K562 (cell line): ENCODE results near the gene DIAPH3. TPM values are rescaled to one million over a fixed set of nuclear protein-coding genes. Genes with fewer than 3 reads are reported as not detected.
A peak's percentile ranks its signal among the peaks of the same experiment; 100 is the strongest.

Experiments
- ATAC-seq: fragments of 200-7000 bp; cut with Tn5 transposase; 3 replicates; pipeline ENCODE4 v1.9.1; 2020; ENCODE audit warnings: moderate library complexity
- BruUV-seq: library from RNA; stranded (reverse); fragments of 400-500 nt; replicated peaks from 2 replicates; lab custom pipeline; 2021; lab: Mats Ljungman, UMichigan
- CTCF ChIA-PET: fragments of 300-600 bp; formaldehyde crosslinking; extraction: SDS; loops from one replicate; lab custom pipeline; 2021; ENCODE audit warnings: low intra/inter-chr PET ratio; lab: Yijun Ruan, JAX
- POLR2A ChIA-PET: fragments of 300-600, 350-650 bp; sonication (Branson Sonifier 250); formaldehyde crosslinking; extraction: SDS; loops from one replicate; lab custom pipeline; 2021; ENCODE audit warnings: antibody characterized with exemption, inconsistent platforms; lab: Yijun Ruan, JAX
- DNase-seq, 4 experiments: peaks; one replicate each; pipeline versions ENCODE4 v3.0.0 to v3.0.0-alpha.2; 2011 to 2018; ENCODE audit warnings: low spot score in 3 of 4, mixed read lengths in 3 of 4; ENCODE audit errors: extremely low read depth in 1 of 4
- FAIRE-seq: peaks from 2 replicates; lab custom pipeline; 2011; peaks lifted over from hg19 to GRCh38; lab: Jason Lieb, UNC
- H2AFZ ChIP-seq: 2 replicates; pipeline ENCODE4 v1.6.0; 2011; ENCODE audit warnings: low read depth, low read length, control low read depth, inconsistent platforms
- H3K27ac ChIP-seq: fragments of 200-600 bp; 3 replicates; pipeline ENCODE4 v1.8.0; 2011; ENCODE audit warnings: low read depth, mild to moderate bottlenecking, control low read depth, inconsistent platforms, low read length, moderate library complexity, mixed read lengths; ENCODE audit errors: extremely low read depth
- H3K27me3 ChIP-seq, 2 experiments: fragments of 300-600 bp in 1 of 2; 2 replicates in 1 of 2; 3 replicates in 1 of 2; pipeline versions ENCODE4 v1.6.0 to v1.8.0; 2011; ENCODE audit warnings: inconsistent platforms in 2 of 2, low read length in 2 of 2, mild to moderate bottlenecking in 1 of 2, mixed read lengths in 1 of 2, moderate library complexity in 1 of 2; ENCODE audit not compliant: control insufficient read depth in 2 of 2, insufficient read depth in 2 of 2
- H3K36me3 ChIP-seq: fragments of 300-600 bp; 3 replicates; pipeline ENCODE4 v1.8.0; 2011; ENCODE audit warnings: mild to moderate bottlenecking, low read length, inconsistent platforms; ENCODE audit not compliant: control insufficient read depth, insufficient read depth
- H3K4me1 ChIP-seq, 2 experiments: fragments of 200-600 bp in 1 of 2; replicated peaks in 1 of 2; 2 replicates in 1 of 2; 3 replicates in 1 of 2; pipeline versions ENCODE4 v1.5.1 to v1.8.0; 2011; ENCODE audit warnings: inconsistent platforms in 2 of 2, low read length in 2 of 2, mild to moderate bottlenecking in 1 of 2, mixed read lengths in 1 of 2, moderate library complexity in 1 of 2; ENCODE audit not compliant: control insufficient read depth in 2 of 2, insufficient read depth in 2 of 2
- H3K4me2 ChIP-seq: 2 replicates; pipeline ENCODE4 v1.6.1; 2011; ENCODE audit warnings: low read length, control low read depth, inconsistent platforms, mixed read lengths; ENCODE audit not compliant: insufficient read depth
- H3K4me3 ChIP-seq: fragments of 200-600 bp; sonication (generic), shearing (Covaris generic); 2 replicates; pipeline ENCODE4 v1.5.1; 2016; ENCODE audit warnings: control low read depth, inconsistent platforms
- H3K79me2 ChIP-seq: fragments of 200-600 bp; 3 replicates; pipeline ENCODE4 v1.8.0; 2011; ENCODE audit warnings: low read length, inconsistent platforms; ENCODE audit not compliant: control insufficient read depth, insufficient read depth
- H3K9ac ChIP-seq, 2 experiments: 2 replicates each; pipeline versions ENCODE4 v1.6.0 to v1.6.1; 2011; ENCODE audit warnings: low read depth in 2 of 2, low read length in 2 of 2, control low read depth in 1 of 2, inconsistent platforms in 1 of 2, mild to moderate bottlenecking in 1 of 2, mixed read lengths in 1 of 2; ENCODE audit not compliant: insufficient read depth in 1 of 2
- H3K9me1 ChIP-seq: one replicate; pipeline ENCODE4 v1.6.0; 2011; ENCODE audit warnings: inconsistent platforms, mild to moderate bottlenecking, low read length, moderate library complexity; ENCODE audit not compliant: control insufficient read depth, insufficient read depth
- H3K9me3 ChIP-seq: replicated peaks from 2 replicates; pipeline ENCODE4 v1.5.1; 2011; ENCODE audit warnings: low read depth, low read length, inconsistent platforms; ENCODE audit not compliant: control insufficient read depth, insufficient read depth
- H4K20me1 ChIP-seq: replicated peaks from 2 replicates; pipeline ENCODE4 v1.6.1; 2011; ENCODE audit warnings: low read length, inconsistent platforms, mixed read lengths; ENCODE audit not compliant: control insufficient read depth, insufficient read depth
- SMC3 ChIP-seq: conservative IDR thresholded peaks from 2 replicates; pipeline ENCODE4 v1.6.1; 2011; ENCODE audit warnings: low read depth, low read length, improper control_type of control experiment; ENCODE audit not compliant: insufficient read depth
- SPI1 ChIP-seq: IDR thresholded peaks from 2 replicates; pipeline ENCODE4 v1.6.1; 2011; ENCODE audit warnings: low read depth, low read length, control low read depth, borderline replicate concordance
- ZNF384 ChIP-seq: IDR thresholded peaks from 2 replicates; pipeline ENCODE4 v1.6.1; 2012; ENCODE audit warnings: low read depth, low read length, improper control_type of control experiment
- in situ Hi-C: fragments of 300-500 bp; cut with MboI; formaldehyde crosslinking; loops from 4 replicates; pipeline ENCODE4 v1.15.0; 2018; ENCODE audit warnings: inconsistent platforms, mixed read lengths
- intact Hi-C: fragments of 100-400 bp; cut with micrococcal nuclease; formaldehyde crosslinking; loops from 2 replicates; pipeline ENCODE4 v1.14.2; 2022
- polyA plus RNA-seq, 8 experiments: library from polyadenylated mRNA; depleted of rRNA in 4 of 8; stranded (reverse) in 5 of 8; unstranded in 3 of 8; fragments of >200 nt; fragmentation: Nextera tagmentation in 2 of 8; fragmentation: Illumina TruSeq in 1 of 8; extraction: Ambion mirVana in 2 of 8; extraction: Trizol in 1 of 8; gene quantifications; 2 replicates each; pipeline versions ENCODE4 v1.2.1 to v1.2.3, GENCODE V29; 2011 to 2014; ENCODE audit warnings: inconsistent platforms in 1 of 8, missing spikeins in 1 of 8
- small RNA-seq: library from RNA; depleted of rRNA; stranded (forward); fragments of <200 nt; gene quantifications from one replicate; pipeline ENCODE3, GENCODE V24; 2014
- total RNA-seq, 7 experiments: library from RNA; depleted of rRNA in 6 of 7; stranded (reverse); fragments of >200 nt in 6 of 7; fragmentation: Illumina TruSeq in 2 of 7; extraction: Trizol in 2 of 7; gene quantifications; 2 replicates each; pipeline versions ENCODE4 v1.2.1 to v1.2.3, GENCODE V29; 2011 to 2021; ENCODE audit warnings: low replicate concordance in 1 of 7

Gene DIAPH3
- total and polyA plus RNA-seq, 9 of the 15 experiments (the other 6 are each of a cell fraction or from before 2014, with no cell fraction given) = 9.0 to 18.7 (median 14.7) TPM

DNA sequence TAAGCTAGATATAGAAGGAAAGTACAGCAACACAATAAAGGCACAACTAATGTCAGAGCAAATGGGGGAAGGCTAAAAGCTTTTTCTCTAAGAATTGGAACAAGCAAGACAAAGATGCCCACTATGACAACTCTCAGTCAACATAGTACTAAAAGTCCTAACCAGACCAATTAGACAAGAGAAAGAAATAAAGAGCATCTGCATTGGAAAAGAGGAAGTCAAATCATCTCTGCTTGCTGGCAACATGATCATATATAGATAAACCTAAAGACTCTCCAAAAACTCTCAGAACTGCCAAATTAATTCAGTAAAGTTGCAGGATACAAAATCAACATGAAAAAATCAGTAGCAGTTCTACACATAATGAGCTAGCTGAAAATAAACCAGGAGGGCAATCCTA lies 542.0 kb downstream of the DIAPH3 start:
- H3K4me2 ChIP-seq = no peak overlapping the region
- no peak overlapping the region for H2AFZ ChIP-seq
- no peak for ATAC-seq
- H3K9ac ChIP-seq = no peak overlapping the region
- no peaks in the 10 kb centered on the region for H3K36me3 ChIP-seq
- in situ Hi-C loops (no loop called here), intact Hi-C loops (no loop called here)
- DNase-seq = no peak
- no peaks in the 10 kb centered on the region for H4K20me1 ChIP-seq
- H3K9me3 ChIP-seq = no peaks in the 10 kb centered on the region
- H3K27me3 ChIP-seq = no peaks in the 10 kb centered on the region
- no TSS peak for BruUV-seq
- no peaks in the 10 kb centered on the region for H3K4me1 ChIP-seq
- H3K9me1 ChIP-seq = no peaks in the 10 kb centered on the region
- FAIRE-seq = no peak
- H3K4me3 ChIP-seq = no peak overlapping the region
- no peaks in the 10 kb centered on the region for H3K79me2 ChIP-seq
- CTCF ChIA-PET = no interaction called here
- POLR2A ChIA-PET = no interaction called here
- H3K27ac ChIP-seq = no peak overlapping the region
- no peak for TF ChIP-seq SMC3
- TF ChIP-seq ZNF384 = no peak
- peak; percentile 71 for TF ChIP-seq SPI1

Small RNA genes within 50 kb of the gene (small RNA-seq; reads per million reads assigned to genes)
- gene RN7SL375P = not detected
- not detected for gene RNY4P28

Other genes with a start within 250 kb of the DIAPH3 start
- gene TDRD3, start 233.3 kb upstream of the DIAPH3 start, total RNA-seq (2014; rRNA removed) = 7.8 and 8.5 TPM in 2 replicates
- gene TDRD3, start 233.3 kb upstream of the DIAPH3 start, total RNA-seq (2014; rRNA removed; fragmentation: Illumina TruSeq; extraction: Trizol) = 12.7 and 14.4 TPM in 2 replicates
- gene TDRD3, start 233.3 kb upstream of the DIAPH3 start, total RNA-seq (2015; rRNA removed; fragmentation: Illumina TruSeq; extraction: Trizol) = 15.6 and 16.4 TPM in 2 replicates
- gene TDRD3, start 233.3 kb upstream of the DIAPH3 start, total RNA-seq (2021) = 9.9 and 11.0 TPM in 2 replicates
- 10.0 and 10.5 TPM in 2 replicates for gene TDRD3, start 233.3 kb upstream of the DIAPH3 start, polyA plus RNA-seq (2011; rRNA removed)
- 7.3 and 9.5 TPM in 2 replicates for gene TDRD3, start 233.3 kb upstream of the DIAPH3 start, polyA plus RNA-seq (2014; fragmentation: Illumina TruSeq; extraction: Trizol)
- gene TDRD3, start 233.3 kb upstream of the DIAPH3 start, polyA plus RNA-seq (2014; fragmentation: Nextera tagmentation; extraction: Ambion mirVana) = 1 to 10 TPM; 3.6 to 4.7 TPM
- 7.6 and 8.0 TPM in 2 replicates for gene TDRD3, start 233.3 kb upstream of the DIAPH3 start, polyA plus RNA-seq (2014; rRNA removed)